ENCODE data around the gene ANO2. TPM values are rescaled to one million over a fixed set of nuclear protein-coding genes. Genes with fewer than 3 reads are reported as not detected.
"Not testable (repeated sequence)": the region's sequence is repeated elsewhere in the genome, so short reads cannot be mapped to it uniquely, and the experiment has no call there.

ANO2 gene
- polyA plus RNA-seq, 10 donors: 2.4 to 5.1 (median 3.8) TPM

GRCh38 chr12:5818877-5819276 lies 126.2 kb downstream of the ANO2 start:
- DNase-seq: not testable (repeated sequence)

- no peak for DNase-seq
These were observed 127.8 kb downstream of the ANO2 start for GRCh38 chr12:5817246-5817645.

GRCh38 chr12:5809586-5809985 lies 135.5 kb downstream of the ANO2 start:
- DNase-seq: no peak

GRCh38 chr12:5808981-5809380 lies 136.1 kb downstream of the ANO2 start:
- peak in 1 of 3 donors; percentile 95 for DNase-seq

- peak in 1 of 3 donors; percentile 59 for DNase-seq
These were observed 137.4 kb downstream of the ANO2 start for GRCh38 chr12:5807514-5808219.

GRCh38 chr12:5807090-5807414 lies 138.0 kb downstream of the ANO2 start:
- DNase-seq: peak in 1 of 3 donors; percentile 88

GRCh38 chr12:5806371-5807089 lies 138.5 kb downstream of the ANO2 start:
- DNase-seq: peak in 2 of 3 donors; percentile 25 to 63

- DNase-seq: no peak
These were observed 141.5 kb downstream of the ANO2 start for GRCh38 chr12:5803532-5803931.

- no peak for DNase-seq
These were observed 146.6 kb downstream of the ANO2 start for GRCh38 chr12:5798242-5799015.

- no peak for DNase-seq
These were observed 147.4 kb downstream of the ANO2 start for GRCh38 chr12:5797661-5798060.

- no peak for DNase-seq
These were observed 148.2 kb downstream of the ANO2 start for GRCh38 chr12:5796959-5797225.

- DNase-seq: peak in 2 of 3 donors; percentile 36 to 69
These were observed 148.7 kb downstream of the ANO2 start for GRCh38 chr12:5796171-5796958.

GRCh38 chr12:5794156-5794555 lies 150.9 kb downstream of the ANO2 start:
- no peak for DNase-seq

GRCh38 chr12:5792343-5792742 lies 152.7 kb downstream of the ANO2 start:
- no peak for DNase-seq

GRCh38 chr12:5789469-5789968 lies 155.5 kb downstream of the ANO2 start:
- DNase-seq: peak in 1 of 3 donors; percentile 17

GRCh38 chr12:5787828-5788227 lies 157.2 kb downstream of the ANO2 start:
- no peak for DNase-seq

GRCh38 chr12:5785601-5786000 lies 159.5 kb downstream of the ANO2 start:
- DNase-seq: no peak

GRCh38 chr12:5784462-5785130 lies 160.5 kb downstream of the ANO2 start:
- DNase-seq: no peak

- no peak for DNase-seq
These were observed 161.7 kb downstream of the ANO2 start for GRCh38 chr12:5783289-5783920.

- no peak for DNase-seq
These were observed 164.5 kb downstream of the ANO2 start for GRCh38 chr12:5780536-5780935.

GRCh38 chr12:5779401-5779800 lies 165.7 kb downstream of the ANO2 start:
- no peak for DNase-seq

Data from muscle of back (tissue), 11 donors.